ENCODE data around the gene DRAM2.
"Not testable (repeated sequence)": the region's sequence is repeated elsewhere in the genome, so short reads cannot be mapped to it uniquely, and the experiment has no call there.

Gene DRAM2

DNA sequence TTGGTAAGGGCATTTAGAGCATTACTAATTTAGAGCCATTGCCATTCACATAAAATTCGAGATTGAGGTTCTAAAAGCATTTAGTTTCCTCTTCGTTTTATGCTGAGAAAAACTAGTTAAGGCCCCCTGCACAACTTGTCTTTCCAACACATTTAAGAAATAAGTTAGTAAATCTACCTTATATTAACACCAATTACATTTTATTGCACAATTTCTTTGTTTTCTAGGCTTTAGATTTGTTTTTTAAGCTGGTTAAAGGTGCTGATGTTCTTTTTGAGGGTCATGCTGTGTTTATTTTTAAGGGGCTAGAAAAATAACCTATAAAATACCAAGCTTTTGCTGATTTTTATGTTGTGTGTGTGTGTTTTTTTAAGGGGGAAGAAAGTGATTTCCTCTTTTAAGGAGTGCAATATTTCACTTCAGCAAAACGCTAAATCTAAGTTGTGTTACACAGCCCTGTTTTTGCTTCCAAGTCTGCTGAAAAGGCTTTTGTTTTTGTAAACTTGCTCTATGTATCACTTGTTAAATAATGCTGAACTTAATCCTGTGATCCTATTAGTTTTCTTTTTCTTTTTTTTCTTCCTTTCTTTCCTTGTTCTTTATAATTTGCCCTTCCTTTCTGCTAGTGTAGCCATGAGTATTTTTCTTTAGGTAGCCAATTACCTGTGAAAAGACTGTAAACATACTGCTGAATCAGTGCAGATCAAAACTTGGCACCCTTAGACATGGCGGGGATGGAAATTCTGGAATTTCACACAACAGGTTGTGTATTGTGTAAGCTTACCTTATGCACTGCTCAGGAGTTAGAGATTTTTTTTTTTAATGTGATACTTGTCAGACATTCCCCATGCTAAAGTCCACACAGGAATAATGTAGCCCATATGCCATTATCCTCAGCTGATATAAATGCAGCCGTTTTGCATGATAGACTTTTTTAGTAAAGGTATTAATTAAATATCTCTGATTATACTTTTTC lies 1.6 kb upstream of the DRAM2 start:
- DNase-seq = no peak

GRCh38 chr1:111140680-111140967 lies 731 bp upstream of the DRAM2 start:
- DNase-seq = peak; percentile 4

DNA sequence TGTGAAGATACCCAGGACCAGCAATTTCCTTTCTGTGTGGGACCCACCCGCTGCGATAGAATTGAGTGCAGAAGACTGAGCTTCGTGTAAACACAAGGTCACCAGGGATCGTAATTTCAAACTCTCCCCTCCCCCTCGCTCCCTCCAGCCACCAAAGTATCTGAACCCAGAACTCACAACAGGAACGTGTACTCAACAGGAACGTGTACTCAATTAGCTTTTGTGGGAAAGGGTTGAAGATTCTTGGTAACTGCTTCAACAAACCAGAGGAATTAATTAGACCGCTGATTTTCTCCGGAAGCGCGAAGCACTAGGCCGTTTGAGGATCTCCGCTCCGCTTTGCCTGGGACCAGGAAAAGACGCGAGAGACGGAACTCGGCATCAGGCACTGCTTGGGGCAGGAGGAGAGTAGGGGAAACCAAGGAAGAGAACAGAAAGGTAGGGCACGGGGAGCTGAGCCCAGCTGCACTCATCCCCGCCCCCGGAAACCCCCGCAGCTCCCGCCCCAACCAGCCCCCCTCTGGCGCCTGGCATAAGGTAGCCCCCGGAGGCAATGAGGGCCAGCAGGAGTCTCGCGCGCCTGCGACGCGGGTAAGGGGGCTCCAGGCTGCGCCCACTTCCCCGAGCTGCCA lies 453 bp downstream of the DRAM2 start:
- peak; percentile 57 for DNase-seq

DNA sequence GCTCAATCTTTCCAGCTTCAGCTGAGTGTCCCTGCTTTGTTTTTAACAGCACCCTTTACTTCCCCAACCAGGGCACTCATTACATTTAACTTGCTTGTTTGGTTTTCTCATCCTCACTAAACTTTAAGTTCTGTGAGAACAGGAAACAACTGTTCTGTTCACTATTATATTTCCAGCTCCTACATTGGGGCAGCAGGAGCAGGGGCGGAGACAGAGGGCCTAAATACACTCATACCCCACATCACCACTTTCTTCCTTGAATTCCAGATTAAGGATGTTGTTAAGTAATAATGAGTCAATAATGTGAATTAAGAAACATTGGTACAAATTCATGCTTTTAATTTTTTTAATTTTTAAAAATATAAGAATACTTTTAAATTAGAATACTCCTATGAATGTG lies 6.0 kb downstream of the DRAM2 start:
- no peak for DNase-seq

- DNase-seq = no peak
Observed at GRCh38 chr1:111131693-111132092, 8.2 kb downstream of the DRAM2 start.

GRCh38 chr1:111129376-111129775 lies 10.5 kb downstream of the DRAM2 start:
- DNase-seq = no peak

DNA sequence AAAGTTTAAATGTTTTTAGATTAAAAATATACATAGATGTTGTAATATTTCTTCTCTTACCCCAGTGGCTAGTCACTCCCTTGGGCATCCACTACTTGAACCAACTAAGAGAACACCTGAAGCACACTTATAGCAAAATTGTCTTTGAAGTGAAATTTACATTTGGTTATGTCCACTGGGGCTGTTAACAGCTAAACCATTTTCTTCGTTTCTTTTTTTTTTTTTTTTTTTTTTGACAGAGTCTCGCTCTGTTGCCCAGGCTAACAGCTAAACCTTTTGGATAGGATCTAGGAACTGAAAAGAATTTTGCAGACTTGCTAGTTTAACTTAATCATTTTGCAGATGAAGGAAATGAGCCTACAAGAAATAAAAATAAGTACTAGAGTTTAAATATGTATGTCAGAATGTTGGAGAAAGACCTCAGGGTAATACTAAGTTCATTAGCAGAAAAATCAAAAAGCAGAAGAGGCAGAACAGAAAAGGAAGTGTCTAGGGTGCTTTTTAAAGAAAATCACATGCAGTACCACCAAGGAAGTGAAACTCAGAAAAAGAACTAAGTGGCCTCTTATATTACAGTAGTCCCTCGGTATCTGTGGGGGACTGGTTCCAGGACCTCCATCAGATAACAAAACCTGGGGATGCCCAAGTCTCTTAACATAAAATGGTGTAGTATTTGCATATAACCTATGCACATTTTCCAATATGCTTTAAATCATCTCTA lies 11.8 kb downstream of the DRAM2 start:
- DNase-seq = no peak

- no peak for DNase-seq
Observed at GRCh38 chr1:111126354-111126753, 13.5 kb downstream of the DRAM2 start.

DNA sequence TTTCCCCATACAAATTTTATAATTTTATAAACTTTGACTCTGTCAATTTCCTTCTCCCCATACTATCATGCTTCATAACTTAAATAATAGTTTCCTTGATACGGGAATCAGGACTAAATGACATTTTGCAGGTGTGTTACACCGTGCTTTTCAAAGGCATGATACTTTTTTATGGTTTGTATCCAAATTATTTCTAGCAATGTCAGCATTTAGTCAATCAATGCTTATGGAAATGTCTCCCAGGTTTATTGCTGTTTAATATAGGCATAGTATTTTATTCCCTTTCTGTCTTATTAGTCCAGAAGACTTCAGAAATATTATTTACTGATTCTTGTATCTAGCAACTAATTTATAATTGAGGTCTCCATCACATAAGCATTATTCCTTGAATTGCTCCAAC lies 23.4 kb downstream of the DRAM2 start:
- DNase-seq = no peak

DNA sequence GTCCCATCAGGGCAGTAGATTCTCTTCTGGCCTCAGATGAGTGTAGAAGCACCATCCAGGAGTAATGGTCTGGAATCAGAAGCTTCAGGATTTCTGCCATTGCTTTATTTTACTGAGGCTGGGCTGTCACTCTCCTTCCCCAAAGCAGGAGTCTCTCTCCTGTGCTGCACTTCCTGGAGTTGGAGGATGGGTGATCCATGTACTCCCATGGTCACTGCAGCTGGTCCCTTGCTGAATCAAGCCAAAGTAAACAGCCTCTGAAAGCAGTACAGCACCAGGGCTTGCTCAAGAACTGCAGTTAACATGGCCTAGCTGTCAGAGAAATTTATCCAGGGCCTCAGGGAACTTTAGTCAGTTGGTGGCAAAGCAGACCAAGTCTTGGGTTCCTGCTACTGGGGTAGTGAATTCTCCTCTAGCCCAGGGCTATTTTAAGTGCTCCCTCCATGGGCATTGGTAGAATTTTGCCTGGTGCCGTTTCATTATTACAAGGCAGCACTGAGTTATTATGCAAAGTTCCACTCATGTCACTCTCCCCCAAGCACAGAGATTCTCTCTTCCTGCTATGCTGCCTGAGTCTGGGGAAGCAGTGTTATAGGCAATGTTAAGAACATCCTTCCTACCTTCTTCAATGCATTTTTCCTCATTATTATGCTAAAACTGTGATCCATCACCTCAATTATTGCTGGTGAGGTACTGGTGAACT lies 29.5 kb downstream of the DRAM2 start:
- no peak for DNase-seq

- DNase-seq = no peak
Observed at GRCh38 chr1:111104981-111105380, 34.9 kb downstream of the DRAM2 start.

- no peak for DNase-seq
Observed at GRCh38 chr1:111101854-111102642, 37.8 kb downstream of the DRAM2 start.

- DNase-seq = no peak
Observed at GRCh38 chr1:111099289-111099688, 40.6 kb downstream of the DRAM2 start.

DNA sequence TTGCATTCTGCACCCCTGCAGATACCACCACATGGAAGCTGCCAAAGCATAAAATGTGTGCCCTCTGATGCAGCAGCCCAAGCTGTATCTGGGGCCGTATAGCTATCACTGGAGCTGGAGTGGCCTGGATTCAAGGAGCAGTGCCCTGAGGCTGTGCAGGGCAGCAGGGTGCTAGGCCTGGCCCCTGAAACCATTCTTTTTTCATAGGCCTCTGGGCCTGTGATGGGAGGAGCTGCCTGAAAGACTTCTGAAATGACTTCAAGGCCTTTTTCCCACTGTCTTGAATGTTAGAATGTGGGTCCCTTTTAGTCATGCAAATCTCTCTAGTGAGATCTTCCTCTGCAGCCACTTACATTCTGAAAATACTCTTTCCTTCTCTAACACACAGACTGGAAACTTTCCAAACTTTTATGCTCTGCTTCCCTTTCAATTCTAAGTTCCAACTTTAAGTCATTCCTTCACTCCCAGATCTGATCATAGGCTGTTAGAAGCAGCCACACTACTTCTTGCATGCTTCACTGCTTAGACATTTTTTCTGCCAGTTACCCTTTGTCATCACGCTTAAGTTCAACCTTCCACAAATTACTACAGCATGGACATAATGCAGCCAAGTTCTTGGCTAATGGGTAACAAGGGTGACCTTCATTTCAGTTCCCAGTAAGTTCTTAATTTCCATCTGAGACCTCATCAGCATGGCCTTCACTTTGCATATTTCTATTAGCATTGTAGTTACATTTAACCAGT lies 42.4 kb downstream of the DRAM2 start:
- no peak for DNase-seq

DNA sequence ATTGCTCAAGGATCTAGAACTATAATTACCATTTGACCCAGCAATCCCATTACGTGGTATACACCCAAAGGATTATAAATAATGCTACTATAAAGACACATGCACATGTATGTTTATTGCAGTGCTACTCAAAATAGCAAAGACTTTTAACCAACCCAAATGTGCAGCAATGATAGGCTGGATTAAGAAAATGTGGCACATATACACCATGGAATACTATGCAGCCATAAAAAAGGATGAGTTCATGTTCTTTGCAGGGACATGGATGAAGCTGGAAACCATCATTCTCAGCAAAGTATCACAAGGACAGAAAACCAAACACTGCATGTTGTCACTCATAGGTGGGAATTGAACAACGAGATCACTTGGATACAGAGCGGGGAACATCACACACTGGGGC lies 44.5 kb downstream of the DRAM2 start:
- not testable (repeated sequence) for DNase-seq

- DNase-seq = no peak
Observed at GRCh38 chr1:111089638-111090037, 50.3 kb downstream of the DRAM2 start.

GRCh38 chr1:111085676-111086075 lies 54.2 kb downstream of the DRAM2 start:
- DNase-seq = no peak

- DNase-seq = no peak
Observed at GRCh38 chr1:111084999-111085398, 54.9 kb downstream of the DRAM2 start.

DNA sequence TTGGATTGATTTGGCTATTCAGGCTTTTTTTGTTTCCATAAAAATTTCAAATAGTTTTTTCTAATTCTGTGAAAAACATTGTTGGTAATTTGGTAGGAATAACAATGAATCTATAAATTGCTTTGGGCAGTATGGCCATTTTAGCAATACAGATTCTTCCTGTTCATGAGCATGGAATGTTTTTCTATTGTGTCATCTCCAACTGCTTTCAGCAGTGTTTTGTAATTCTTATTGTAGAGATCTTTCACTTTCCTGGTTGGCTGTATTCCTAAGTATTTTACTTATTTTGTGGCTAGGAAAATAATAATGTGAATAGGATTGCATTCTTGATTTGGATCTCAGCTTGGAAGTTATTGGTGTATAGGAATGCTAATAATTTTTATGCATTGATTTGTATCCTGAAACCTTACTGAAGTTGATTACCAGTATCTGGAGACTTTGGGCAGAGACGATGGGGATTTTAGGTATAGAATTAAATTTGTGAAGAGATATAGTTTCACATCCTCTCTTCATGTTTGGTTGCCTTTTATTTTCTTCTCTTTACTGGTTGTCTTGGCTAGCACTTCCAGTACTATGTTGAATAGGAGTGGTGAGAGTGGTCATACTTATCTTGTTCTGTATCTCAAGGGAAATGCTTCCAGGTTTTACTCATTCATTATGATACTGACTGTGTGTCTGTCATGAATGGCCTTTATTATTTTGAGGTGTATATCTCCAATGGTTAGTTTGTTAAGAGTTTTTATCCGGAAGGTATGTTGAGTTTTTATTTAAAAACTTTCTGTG lies 57.3 kb downstream of the DRAM2 start:
- no peak for DNase-seq

DNA sequence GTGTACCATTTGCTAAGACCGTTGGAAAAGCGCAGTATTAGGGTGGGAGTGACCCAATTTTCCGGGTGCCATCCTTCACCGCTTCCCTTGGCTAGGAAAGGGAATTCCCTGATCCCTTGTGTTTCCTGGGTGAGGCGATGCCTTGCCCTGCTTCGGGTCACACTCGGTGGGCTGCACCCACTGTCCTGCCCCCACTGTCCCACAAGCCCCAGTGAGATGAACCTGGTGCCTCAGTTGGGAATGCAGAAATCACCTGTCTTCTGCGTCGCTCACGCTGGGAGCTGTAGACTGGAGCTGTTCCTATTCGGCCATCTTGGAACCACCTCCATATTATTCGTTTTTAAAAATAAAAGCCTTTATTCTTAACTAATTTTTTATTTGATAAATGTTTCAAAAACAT lies 60.6 kb downstream of the DRAM2 start:
- not testable (repeated sequence) for DNase-seq

DNA sequence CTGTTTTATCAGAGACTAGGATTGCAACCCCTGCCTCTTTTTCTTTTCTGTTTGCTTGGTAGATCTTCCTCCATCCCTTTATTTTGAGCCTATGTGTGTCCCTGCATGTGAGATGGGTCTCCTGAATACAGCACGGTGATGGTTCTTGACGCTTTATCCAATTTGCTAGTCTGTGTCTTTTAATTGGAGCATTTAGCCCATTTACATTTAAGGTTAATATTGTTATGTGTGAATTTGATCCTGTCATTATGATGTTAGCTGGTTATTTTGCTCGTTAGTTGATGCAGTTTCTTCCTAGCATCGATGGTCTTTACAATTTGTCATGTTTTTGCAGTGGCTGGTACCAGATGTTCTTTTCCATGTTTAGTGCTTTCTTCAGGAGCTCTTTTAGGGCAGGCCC lies 62.6 kb downstream of the DRAM2 start:
- DNase-seq = not testable (repeated sequence)

Data from NCI-H1436 (cell line).